ENCODE data around the gene CGN. TPM values are rescaled to one million over a fixed set of nuclear protein-coding genes. Genes with fewer than 3 reads are reported as not detected.

The CGN gene
- total and polyA plus RNA-seq, 2 donors (not counting 1 experiment from before 2014, with no cell fraction given), result 0.22 to 0.81 TPM

DNA sequence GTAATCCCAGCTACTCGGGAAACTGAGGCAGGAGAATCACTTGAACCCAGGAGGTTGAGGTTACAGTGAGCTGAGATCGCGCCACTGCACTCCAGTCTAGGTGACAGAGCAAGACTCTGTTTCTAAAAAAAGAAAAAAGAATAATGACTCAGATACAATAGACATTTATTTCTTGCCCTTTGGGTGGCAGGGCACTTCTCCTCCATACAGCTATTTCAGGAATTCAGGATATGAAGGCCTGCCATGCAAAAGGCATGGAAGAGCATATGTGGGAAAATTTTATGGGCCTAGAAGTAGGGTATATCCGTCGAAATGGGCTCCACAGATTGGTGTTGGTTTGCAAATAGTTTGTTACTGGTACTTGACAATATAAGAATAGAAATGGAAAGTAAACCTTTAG is 31.7 kb upstream of the CGN start:
- Histone ChIP-seq H3K4me2 (replicated peaks; ENCODE audit: low read depth, low read length, poor library complexity, severe bottlenecking) (no peak overlapping the region), H3K9ac (ENCODE audit: low read length) (no peak overlapping the region), H3K4me1 (ENCODE audit: control insufficient read depth in 2 of 2, insufficient read depth in 2 of 2, low read length in 2 of 2) (no peaks in the 10 kb centered on the region), H2AFZ (ENCODE audit: insufficient read depth, low read depth, low read length, poor library complexity, severe bottlenecking) (no peak overlapping the region), H3K79me2 (ENCODE audit: control insufficient read depth, insufficient read depth, low read length) (no peaks in the 10 kb centered on the region), H3K36me3 (replicated peaks in 1 of 2; ENCODE audit: control extremely low read depth in 1 of 2, control insufficient read depth in 1 of 2, extremely low read depth in 1 of 2, insufficient read depth in 2 of 2, low read length in 1 of 2) (no peaks in the 10 kb centered on the region), H3K4me3 (ENCODE audit: control extremely low read depth in 1 of 5, extremely low read depth in 1 of 5, insufficient read depth in 1 of 5, low read depth in 2 of 5, low read length in 4 of 5) (no peak overlapping the region), H3K9me3 (ENCODE audit: control extremely low read depth in 1 of 3, control insufficient read depth in 2 of 3, insufficient read depth in 1 of 3, low read length in 2 of 3) (peaks cover 0 to 10% (median 7%) of the 10 kb centered on the region in 3 donors), H3K27me3 (replicated peaks in 1 of 4; ENCODE audit: control extremely low read depth in 1 of 4, control insufficient read depth in 3 of 4, insufficient read depth in 4 of 4, low read length in 3 of 4) (no peaks in the 10 kb centered on the region), H3K27ac (ENCODE audit: low read length in 2 of 2) (no peak overlapping the region), H4K20me1 (ENCODE audit: control insufficient read depth, insufficient read depth, low read length, poor library complexity, severe bottlenecking) (no peaks in the 10 kb centered on the region)
- H3K27me3 Mint-ChIP-seq, result peaks cover 5% of the 10 kb centered on the region
- DNase-seq (no peak), ATAC-seq (ENCODE audit: low read depth) (no peak)
- WGBS (ENCODE audit: insufficient coverage), result 87% methylated on average over 3 of the region's 5 CpGs
- no peak for TF ChIP-seq EZH2 (IDR thresholded peaks at IDR 0.05; ENCODE audit: borderline replicate concordance, insufficient read depth, low read depth, low read length, poor library complexity, severe bottlenecking)
- TF ChIP-seq, protein P1, sequence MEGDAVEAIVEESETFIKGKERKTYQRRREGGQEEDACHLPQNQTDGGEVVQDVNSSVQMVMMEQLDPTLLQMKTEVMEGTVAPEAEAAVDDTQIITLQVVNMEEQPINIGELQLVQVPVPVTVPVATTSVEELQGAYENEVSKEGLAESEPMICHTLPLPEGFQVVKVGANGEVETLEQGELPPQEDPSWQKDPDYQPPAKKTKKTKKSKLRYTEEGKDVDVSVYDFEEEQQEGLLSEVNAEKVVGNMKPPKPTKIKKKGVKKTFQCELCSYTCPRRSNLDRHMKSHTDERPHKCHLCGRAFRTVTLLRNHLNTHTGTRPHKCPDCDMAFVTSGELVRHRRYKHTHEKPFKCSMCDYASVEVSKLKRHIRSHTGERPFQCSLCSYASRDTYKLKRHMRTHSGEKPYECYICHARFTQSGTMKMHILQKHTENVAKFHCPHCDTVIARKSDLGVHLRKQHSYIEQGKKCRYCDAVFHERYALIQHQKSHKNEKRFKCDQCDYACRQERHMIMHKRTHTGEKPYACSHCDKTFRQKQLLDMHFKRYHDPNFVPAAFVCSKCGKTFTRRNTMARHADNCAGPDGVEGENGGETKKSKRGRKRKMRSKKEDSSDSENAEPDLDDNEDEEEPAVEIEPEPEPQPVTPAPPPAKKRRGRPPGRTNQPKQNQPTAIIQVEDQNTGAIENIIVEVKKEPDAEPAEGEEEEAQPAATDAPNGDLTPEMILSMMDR (IDR thresholded peaks at IDR 0.05), result no peak
- no peak overlapping the region for H3K4me3 Mint-ChIP-seq
- no peaks in the 10 kb centered on the region for H3K4me1 Mint-ChIP-seq
- ChIA-PET POLR2A (no interaction called here), CTCF (no interaction called here)
- no peak overlapping the region for H3K27ac Mint-ChIP-seq
- intact Hi-C loops (cut with micrococcal nuclease), result no loop called here
- H3K9me3 Mint-ChIP-seq (ENCODE audit: insufficient read depth), result peaks cover 2% of the 10 kb centered on the region

DNA sequence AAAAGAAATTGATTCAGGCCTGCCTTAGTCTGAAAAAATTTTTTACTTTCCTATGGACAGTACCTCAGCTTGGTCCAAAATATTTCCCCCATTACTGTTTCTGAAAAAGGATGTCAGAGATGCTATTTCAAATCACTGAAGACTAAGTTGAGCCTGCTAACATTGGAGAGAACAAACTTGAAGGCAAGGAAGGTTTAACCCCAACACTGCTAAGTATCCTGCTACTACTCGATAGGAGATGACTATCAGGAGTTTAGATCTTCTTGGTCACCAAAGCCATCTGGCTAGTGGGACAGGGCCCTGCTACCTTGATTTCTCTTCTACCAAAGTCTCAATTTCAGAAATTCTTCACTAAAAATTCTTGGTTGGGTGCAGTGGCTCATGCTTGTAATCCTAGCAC is 29.2 kb upstream of the CGN start:
- no peak overlapping the region for H3K9ac ChIP-seq (ENCODE audit: low read length)
- TF ChIP-seq, protein P1 (IDR thresholded peaks at IDR 0.05), result no peak
- TF ChIP-seq EZH2 (IDR thresholded peaks at IDR 0.05; ENCODE audit: borderline replicate concordance, insufficient read depth, low read depth, low read length, poor library complexity, severe bottlenecking), result no peak
- H3K27ac ChIP-seq (ENCODE audit: low read length in 2 of 2), result no peak overlapping the region
- no peak overlapping the region for H3K4me2 ChIP-seq (replicated peaks; ENCODE audit: low read depth, low read length, poor library complexity, severe bottlenecking)
- Mint-ChIP-seq H3K27me3 (peaks cover 4% of the 10 kb centered on the region), H3K4me1 (no peaks in the 10 kb centered on the region), H3K27ac (no peak overlapping the region), H3K4me3 (no peak overlapping the region), H3K9me3 (ENCODE audit: insufficient read depth) (peaks cover 2% of the 10 kb centered on the region)
- 100% methylated on average over 1 of the region's 1 CpG for WGBS (ENCODE audit: insufficient coverage)
- ChIA-PET CTCF (no interaction called here), POLR2A (no interaction called here)
- H2AFZ ChIP-seq (ENCODE audit: insufficient read depth, low read depth, low read length, poor library complexity, severe bottlenecking), result no peak overlapping the region
- H4K20me1 ChIP-seq (ENCODE audit: control insufficient read depth, insufficient read depth, low read length, poor library complexity, severe bottlenecking), result no peaks in the 10 kb centered on the region
- ATAC-seq (ENCODE audit: low read depth) (no peak), DNase-seq (no peak)
- H3K27me3 ChIP-seq (replicated peaks in 1 of 4; ENCODE audit: control extremely low read depth in 1 of 4, control insufficient read depth in 3 of 4, insufficient read depth in 4 of 4, low read length in 3 of 4), result no peaks in the 10 kb centered on the region
- H3K4me1 ChIP-seq (ENCODE audit: control insufficient read depth in 2 of 2, insufficient read depth in 2 of 2, low read length in 2 of 2), result no peaks in the 10 kb centered on the region
- H3K9me3 ChIP-seq (ENCODE audit: control extremely low read depth in 1 of 3, control insufficient read depth in 2 of 3, insufficient read depth in 1 of 3, low read length in 2 of 3), result peaks cover 0 to 10% (median 7%) of the 10 kb centered on the region in 3 donors
- H3K36me3 ChIP-seq (replicated peaks in 1 of 2; ENCODE audit: control extremely low read depth in 1 of 2, control insufficient read depth in 1 of 2, extremely low read depth in 1 of 2, insufficient read depth in 2 of 2, low read length in 1 of 2), result no peaks in the 10 kb centered on the region
- intact Hi-C loops (cut with micrococcal nuclease), result no loop called here
- H3K4me3 ChIP-seq (ENCODE audit: control extremely low read depth in 1 of 5, extremely low read depth in 1 of 5, insufficient read depth in 1 of 5, low read depth in 2 of 5, low read length in 4 of 5), result no peak overlapping the region
- no peaks in the 10 kb centered on the region for H3K79me2 ChIP-seq (ENCODE audit: control insufficient read depth, insufficient read depth, low read length)
